HFF-Myc (cell line): ENCODE data around the gene NFKBIE.

Source experiments
- DNase-seq: peaks from one replicate; pipeline ENCODE4 v3.0.0-alpha.2; 2011; ENCODE audit warnings: low read depth; ENCODE audit errors: extremely low read depth
- H3K4me3 ChIP-seq: replicated peaks from 2 replicates; pipeline ENCODE4 v1.5.1; 2011; ENCODE audit warnings: low read depth, mild to moderate bottlenecking, control low read depth, low read length
- TF ChIP-seq, protein P1 (sequence below): IDR thresholded peaks from 2 replicates; pipeline ENCODE4 v1.5.1; 2012; ENCODE audit warnings: mild to moderate bottlenecking, low read depth, low read length, control low read depth; ENCODE audit errors: missing control alignments

NFKBIE gene

GRCh38 chr6:44277763-44278162 lies 12.4 kb upstream of the NFKBIE start:
- TF ChIP-seq, protein P1, sequence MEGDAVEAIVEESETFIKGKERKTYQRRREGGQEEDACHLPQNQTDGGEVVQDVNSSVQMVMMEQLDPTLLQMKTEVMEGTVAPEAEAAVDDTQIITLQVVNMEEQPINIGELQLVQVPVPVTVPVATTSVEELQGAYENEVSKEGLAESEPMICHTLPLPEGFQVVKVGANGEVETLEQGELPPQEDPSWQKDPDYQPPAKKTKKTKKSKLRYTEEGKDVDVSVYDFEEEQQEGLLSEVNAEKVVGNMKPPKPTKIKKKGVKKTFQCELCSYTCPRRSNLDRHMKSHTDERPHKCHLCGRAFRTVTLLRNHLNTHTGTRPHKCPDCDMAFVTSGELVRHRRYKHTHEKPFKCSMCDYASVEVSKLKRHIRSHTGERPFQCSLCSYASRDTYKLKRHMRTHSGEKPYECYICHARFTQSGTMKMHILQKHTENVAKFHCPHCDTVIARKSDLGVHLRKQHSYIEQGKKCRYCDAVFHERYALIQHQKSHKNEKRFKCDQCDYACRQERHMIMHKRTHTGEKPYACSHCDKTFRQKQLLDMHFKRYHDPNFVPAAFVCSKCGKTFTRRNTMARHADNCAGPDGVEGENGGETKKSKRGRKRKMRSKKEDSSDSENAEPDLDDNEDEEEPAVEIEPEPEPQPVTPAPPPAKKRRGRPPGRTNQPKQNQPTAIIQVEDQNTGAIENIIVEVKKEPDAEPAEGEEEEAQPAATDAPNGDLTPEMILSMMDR: no peak
- no peak for DNase-seq
- H3K4me3 ChIP-seq: no peak overlapping the region

DNA sequence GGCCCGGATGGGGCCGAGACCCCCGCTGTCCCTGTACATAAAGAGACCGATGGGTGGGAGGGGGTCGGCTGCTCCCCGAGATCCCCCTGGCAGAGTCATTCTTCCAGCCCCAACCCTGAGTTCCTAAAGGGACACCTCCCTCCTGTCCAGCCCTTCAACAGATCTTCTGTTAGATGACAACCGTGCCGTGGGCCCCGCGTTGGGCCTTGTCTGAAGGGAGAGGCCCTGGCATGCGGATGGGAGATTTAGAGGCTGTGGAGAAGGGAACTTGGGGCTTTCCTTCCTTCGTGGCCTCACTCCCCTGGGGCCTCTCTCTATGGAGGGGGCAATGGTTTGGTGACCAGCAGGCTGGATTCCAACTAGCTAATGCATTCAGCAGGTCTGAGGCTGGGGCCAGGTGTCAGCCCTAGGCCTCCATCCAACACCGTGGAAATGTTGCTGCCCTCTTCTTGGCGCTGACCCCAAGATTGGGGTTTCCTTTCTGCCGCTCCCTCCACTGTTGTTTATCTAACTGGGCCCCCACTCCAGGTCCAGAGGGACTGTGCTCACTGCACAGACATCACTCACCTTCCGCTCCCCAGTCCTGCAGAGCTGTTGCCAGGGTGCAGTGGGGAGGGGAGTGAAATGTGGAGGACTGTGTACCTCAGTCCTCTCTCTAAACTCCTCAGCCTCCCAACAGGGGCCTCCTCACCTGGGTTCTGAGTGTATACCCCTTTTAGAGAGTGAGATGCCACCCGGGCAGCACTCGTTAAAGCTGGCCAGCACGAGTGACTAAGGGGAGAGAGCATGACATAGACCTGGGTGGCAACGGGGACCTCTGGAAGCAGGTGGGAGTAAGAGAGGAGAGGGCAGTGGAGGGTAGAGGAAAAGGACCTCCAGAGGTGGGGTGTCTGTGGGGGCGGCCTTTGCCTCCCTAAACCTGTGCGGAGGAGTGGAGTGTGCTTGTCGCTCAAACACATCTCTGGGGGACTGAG lies 11.6 kb upstream of the NFKBIE start:
- H3K4me3 ChIP-seq: no peak overlapping the region
- no peak for DNase-seq
- TF ChIP-seq, protein P1: no peak

- H3K4me3 ChIP-seq: no peak overlapping the region
- DNase-seq: no peak
- TF ChIP-seq, protein P1: no peak
These were observed 10.6 kb upstream of the NFKBIE start for GRCh38 chr6:44275749-44276648.

- no peak overlapping the region for H3K4me3 ChIP-seq
- TF ChIP-seq, protein P1: no peak
- no peak for DNase-seq
These were observed 10.0 kb upstream of the NFKBIE start for GRCh38 chr6:44275271-44275748.

DNA sequence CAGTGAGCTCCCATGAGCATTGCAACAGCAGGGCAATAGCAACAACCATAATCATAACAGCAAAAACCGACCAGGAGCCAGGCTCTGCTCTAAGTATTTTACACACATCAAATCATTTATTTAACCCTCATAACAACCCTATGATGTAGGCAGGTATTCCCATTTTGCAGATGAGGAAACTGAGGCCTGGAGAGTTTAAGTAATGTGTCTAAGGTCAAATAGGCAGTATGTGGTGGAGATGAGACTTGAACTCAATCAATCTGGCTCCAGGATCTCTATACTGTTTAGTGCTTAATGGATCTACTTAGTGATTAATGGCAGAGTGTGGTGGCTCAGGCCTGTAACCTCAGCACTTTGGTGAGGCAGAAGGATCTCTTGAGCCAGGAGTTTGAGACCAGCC lies 8.3 kb upstream of the NFKBIE start:
- H3K4me3 ChIP-seq: no peak overlapping the region
- TF ChIP-seq, protein P1: no peak
- no peak for DNase-seq

DNA sequence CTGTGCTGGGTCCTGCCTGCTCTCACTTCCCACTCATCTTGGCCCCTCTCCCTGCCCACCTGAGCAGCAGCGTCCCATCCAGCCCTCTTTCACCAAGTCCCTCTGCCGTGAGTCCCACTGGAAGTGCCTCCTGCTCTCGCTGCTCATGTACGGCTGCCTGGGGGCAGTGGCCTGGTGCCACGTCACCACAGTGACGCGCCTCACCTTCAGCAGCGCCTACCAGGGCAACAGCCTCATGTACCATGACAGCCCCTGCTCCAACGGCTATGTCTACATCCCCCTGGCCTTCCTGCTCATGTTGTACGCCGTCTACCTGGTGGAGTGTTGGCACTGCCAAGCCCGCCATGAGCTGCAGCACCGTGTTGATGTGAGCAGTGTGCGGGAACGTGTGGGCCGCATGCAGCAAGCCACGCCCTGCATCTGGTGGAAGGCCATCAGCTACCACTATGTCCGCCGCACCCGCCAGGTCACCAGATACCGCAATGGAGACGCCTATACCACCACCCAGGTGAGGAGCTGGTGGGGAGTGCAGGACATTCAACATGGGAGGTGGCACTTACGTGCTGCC lies 7.7 kb upstream of the NFKBIE start:
- TF ChIP-seq, protein P1: no peak
- DNase-seq: no peak
- no peak overlapping the region for H3K4me3 ChIP-seq
